Liver (tissue), 9 donors: Measurements from ENCODE around the gene EXT2. TPM values are rescaled to one million over a fixed set of nuclear protein-coding genes. Genes with fewer than 3 reads are reported as not detected.

Experiments
- DNase-seq: peaks from one replicate; pipeline ENCODE4 v3.0.0-alpha.2; 2017; ENCODE audit warnings: low spot score
- H3K27ac ChIP-seq, 2 donors: one replicate each; pipeline ENCODE4 v1.7.0; 2013; ENCODE audit warnings: inconsistent platforms in 2 of 2, low read length in 2 of 2, control low read depth in 1 of 2, low read depth in 1 of 2, mild to moderate bottlenecking in 1 of 2
- H3K27me3 ChIP-seq, 4 donors: one replicate each; pipeline versions ENCODE4 v1.6.1 to v1.7.0; 2013; ENCODE audit warnings: low read length in 3 of 4, inconsistent platforms in 1 of 4, mild to moderate bottlenecking in 1 of 4, moderate library complexity in 1 of 4; ENCODE audit not compliant: control insufficient read depth in 4 of 4, insufficient read depth in 4 of 4
- H3K36me3 ChIP-seq, 4 donors: one replicate each; pipeline versions ENCODE4 v1.6.1 to v1.7.0; 2013; ENCODE audit warnings: low read length in 3 of 4, mild to moderate bottlenecking in 3 of 4, low read depth in 1 of 4, moderate library complexity in 1 of 4; ENCODE audit not compliant: control insufficient read depth in 4 of 4, insufficient read depth in 3 of 4
- H3K4me1 ChIP-seq, 4 donors: one replicate each; pipeline versions ENCODE4 v1.6.1 to v1.7.0; 2013; ENCODE audit warnings: low read length in 3 of 4, mild to moderate bottlenecking in 3 of 4, moderate library complexity in 1 of 4; ENCODE audit not compliant: control insufficient read depth in 4 of 4, insufficient read depth in 4 of 4
- H3K4me3 ChIP-seq, 3 donors: one replicate each; pipeline versions ENCODE4 v1.6.1 to v1.7.0; 2013; ENCODE audit warnings: low read length in 3 of 3, control low read depth in 1 of 3, low read depth in 1 of 3, mild to moderate bottlenecking in 1 of 3
- H3K9ac ChIP-seq, 2 donors: one replicate each; pipeline ENCODE4 v1.7.0; 2013; ENCODE audit warnings: low read length in 2 of 2, mild to moderate bottlenecking in 2 of 2, moderate library complexity in 2 of 2, control low read depth in 1 of 2, low read depth in 1 of 2
- H3K9me3 ChIP-seq, 4 donors: one replicate each; pipeline versions ENCODE4 v1.6.1 to v1.7.0; 2013; ENCODE audit warnings: low read length in 3 of 4; ENCODE audit not compliant: control insufficient read depth in 4 of 4
- ATF3 ChIP-seq: IDR thresholded peaks from 2 replicates; pipeline ENCODE4 v1.6.1; 2016; ENCODE audit warnings: antibody characterized with exemption
- CTCF ChIP-seq: fragments of 150-350 bp; IDR thresholded peaks from 2 replicates; pipeline ENCODE4 v1.5.1; 2017; ENCODE audit warnings: improper control_type of control experiment, low read depth, low read length; ENCODE audit not compliant: missing input control
- EGR1 ChIP-seq, 2 donors: IDR thresholded peaks; 2 replicates each; pipeline ENCODE4 v1.6.1; 2016 to 2018; ENCODE audit warnings: antibody characterized with exemption in 2 of 2, low read depth in 2 of 2
- FOXA1 ChIP-seq: IDR thresholded peaks from 2 replicates; pipeline ENCODE4 v1.6.1; 2016; ENCODE audit warnings: antibody characterized with exemption
- FOXA2 ChIP-seq: IDR thresholded peaks from 2 replicates; pipeline ENCODE4 v1.6.1; 2016; ENCODE audit warnings: antibody characterized with exemption
- GABPA ChIP-seq, 2 donors: IDR thresholded peaks in 1 of 2; conservative IDR thresholded peaks in 1 of 2; 2 replicates each; pipeline ENCODE4 v1.6.1; 2016; ENCODE audit warnings: antibody characterized with exemption in 2 of 2, mild to moderate bottlenecking in 1 of 2, moderate library complexity in 1 of 2
- HNF4A ChIP-seq, 2 donors: conservative IDR thresholded peaks; 2 replicates each; pipeline ENCODE4 v1.6.1; 2016; ENCODE audit warnings: antibody characterized with exemption in 2 of 2, mild to moderate bottlenecking in 2 of 2
- HNF4G ChIP-seq: IDR thresholded peaks from 2 replicates; pipeline ENCODE4 v1.6.1; 2016; ENCODE audit warnings: antibody characterized with exemption
- JUND ChIP-seq, 2 donors: IDR thresholded peaks; 2 replicates each; pipeline ENCODE4 v1.6.1; 2016; ENCODE audit warnings: antibody characterized with exemption in 2 of 2
- MAX ChIP-seq: IDR thresholded peaks from 2 replicates; pipeline ENCODE4 v1.6.1; 2016; ENCODE audit warnings: antibody characterized with exemption
- NR2F2 ChIP-seq: IDR thresholded peaks from 2 replicates; pipeline ENCODE4 v1.6.1; 2016; ENCODE audit warnings: antibody characterized with exemption
- RAD21 ChIP-seq, 2 donors: IDR thresholded peaks; 2 replicates each; pipeline ENCODE4 v1.6.1; 2016; ENCODE audit warnings: antibody characterized with exemption in 2 of 2, mild to moderate bottlenecking in 2 of 2
- REST ChIP-seq: IDR thresholded peaks from 2 replicates; pipeline ENCODE4 v1.6.1; 2016; ENCODE audit warnings: antibody characterized with exemption, mild to moderate bottlenecking
- RXRA ChIP-seq, 2 donors: IDR thresholded peaks; 2 replicates each; pipeline ENCODE4 v1.6.1; 2017 to 2018; ENCODE audit warnings: antibody characterized with exemption in 2 of 2, mild to moderate bottlenecking in 1 of 2
- SP1 ChIP-seq: IDR thresholded peaks from 2 replicates; pipeline ENCODE4 v1.6.1; 2018; ENCODE audit warnings: antibody characterized with exemption, mild to moderate bottlenecking
- TAF1 ChIP-seq: conservative IDR thresholded peaks from 2 replicates; pipeline ENCODE4 v1.6.1; 2016; ENCODE audit warnings: antibody characterized with exemption, mild to moderate bottlenecking
- YY1 ChIP-seq: IDR thresholded peaks from 2 replicates; pipeline ENCODE4 v1.6.1; 2016; ENCODE audit warnings: antibody characterized with exemption, mild to moderate bottlenecking
- ZBTB33 ChIP-seq: IDR thresholded peaks from 2 replicates; pipeline ENCODE4 v1.6.1; 2016; ENCODE audit warnings: antibody characterized with exemption
- WGBS: extraction: QIAGEN DNeasy Blood & Tissue Kit; methylation state at CpG from one replicate; pipeline ENCODE4 v1.1.7; 2013; 5-methylcytosine and 5-hydroxymethylcytosine counted together
- polyA plus RNA-seq, 2 donors: library from polyadenylated mRNA; stranded (reverse) in 1 of 2; unstranded in 1 of 2; fragments of 200-250 nt in 1 of 2; fragments of >200 nt in 1 of 2; fragmentation: Nextera tagmentation in 1 of 2; extraction: Ambion mirVana in 1 of 2; gene quantifications; one replicate each; pipeline versions ENCODE4 v1.2.1 to v1.2.3, GENCODE V29; 2013 to 2015
- total RNA-seq, 2 donors: library from RNA; depleted of rRNA; stranded (reverse); fragments of >200 nt; gene quantifications; one replicate each; pipeline ENCODE4 v1.2.3, GENCODE V29; 2014
- donor health status: healthy.
- donor health status: healthy.
- donor health status: healthy.
- donor health status: healthy.
- donor health status: healthy.

The EXT2 gene
- total and polyA plus RNA-seq, 4 donors, result 8.4 to 36.1 (median 29.8) TPM

GRCh38 chr11:44082645-44083044 lies 12.8 kb upstream of the EXT2 start (continued):
- no peak for TF ChIP-seq CTCF

GRCh38 chr11:44083433-44083832 lies 12.0 kb upstream of the EXT2 start:
- no peaks in the 10 kb centered on the region for H3K4me1 ChIP-seq
- WGBS, result 96% methylated on average over 10 of the region's 10 CpGs
- DNase-seq, result no peak
- no peaks in the 10 kb centered on the region for H3K9me3 ChIP-seq
- TF ChIP-seq HNF4G (no peak), ATF3 (no peak)
- peaks cover 2 to 22% (median 8%) of the 10 kb centered on the region in 4 donors for H3K36me3 ChIP-seq
- no peak overlapping the region for H3K9ac ChIP-seq
- no peak overlapping the region for H3K27ac ChIP-seq
- no peak overlapping the region for H3K4me3 ChIP-seq
- H3K27me3 ChIP-seq, result no peaks in the 10 kb centered on the region

- DNase-seq, result no peak
- no peak overlapping the region for H3K9ac ChIP-seq
- H3K4me3 ChIP-seq, result no peak overlapping the region
- H3K27ac ChIP-seq, result no peak overlapping the region
- no peaks in the 10 kb centered on the region for H3K9me3 ChIP-seq
- WGBS, result 94% methylated on average over 5 of the region's 5 CpGs
- H3K36me3 ChIP-seq, result peaks cover 2 to 19% (median 8%) of the 10 kb centered on the region in 4 donors
- TF ChIP-seq SP1, result no peak
- TF ChIP-seq YY1, result no peak
- no peak for TF ChIP-seq GABPA (IDR thresholded peaks at IDR 0.05 in 1 of 2, conservative IDR thresholded peaks at IDR 0.05 in 1 of 2)
- no peak for TF ChIP-seq NR2F2
- no peak for TF ChIP-seq JUND (IDR thresholded peaks at IDR 0.05)
- no peak for TF ChIP-seq RAD21 (IDR thresholded peaks at IDR 0.05)
- no peak for TF ChIP-seq HNF4G
- no peak for TF ChIP-seq TAF1
- TF ChIP-seq EGR1 (IDR thresholded peaks at IDR 0.05; ENCODE audit: low read depth in 2 of 2), result no peak
- no peak for TF ChIP-seq HNF4A (conservative IDR thresholded peaks at IDR 0.05)
- TF ChIP-seq ZBTB33, result no peak
- no peak for TF ChIP-seq MAX
- no peak for TF ChIP-seq ATF3
- TF ChIP-seq RXRA (IDR thresholded peaks at IDR 0.05), result no peak
- TF ChIP-seq FOXA1, result no peak
- no peak for TF ChIP-seq CTCF
- TF ChIP-seq REST, result no peak
- TF ChIP-seq FOXA2, result no peak
- no peaks in the 10 kb centered on the region for H3K27me3 ChIP-seq
- H3K4me1 ChIP-seq, result no peaks in the 10 kb centered on the region
These were observed 11.6 kb upstream of the EXT2 start for GRCh38 chr11:44083906-44084305.
